K562 (cell line): ENCODE measurements around the gene BBS1. TPM values are rescaled to one million over a fixed set of nuclear protein-coding genes. Genes with fewer than 3 reads are reported as not detected.
A peak's percentile ranks its signal among the peaks of the same experiment; 100 is the strongest.

Experiments used
- BCL6 ChIP-seq: fragments of 250-450 bp; sonication (Bioruptor Pico); IDR thresholded peaks from 2 replicates; pipeline ENCODE4 v1.4.0; 2020
- CAMTA2 ChIP-seq: fragments of 250-450 bp; sonication (Bioruptor Pico); conservative IDR thresholded peaks from 2 replicates; pipeline ENCODE4 v1.5.1; 2022
- CREB1 ChIP-seq, 2 experiments: sonication (generic) in 1 of 2; formaldehyde crosslinking in 1 of 2; IDR thresholded peaks; 2 replicates each; pipeline versions ENCODE4 v1.6.1 to v1.8.0; 2012 to 2022; ENCODE audit warnings: inconsistent platforms in 1 of 2, mild to moderate bottlenecking in 1 of 2, missing genetic modification reagents in 1 of 2, moderate library complexity in 1 of 2
- ETS2 ChIP-seq: IDR thresholded peaks from 2 replicates; pipeline ENCODE4 v1.6.1; 2016; ENCODE audit warnings: borderline replicate concordance, missing genetic modification characterization, mild to moderate bottlenecking, moderate library complexity, missing compliant biosample characterization; ENCODE audit not compliant: poor library complexity, severe bottlenecking
- GABPB1 ChIP-seq: sonication (generic); formaldehyde crosslinking; IDR thresholded peaks from 2 replicates; pipeline ENCODE4 v1.8.0; 2022; ENCODE audit warnings: mild to moderate bottlenecking, missing genetic modification reagents
- HSF4 ChIP-seq: fragments of 250-450 bp; sonication (Bioruptor Pico); IDR thresholded peaks from 2 replicates; pipeline ENCODE4 v2.1.2; 2022; ENCODE audit warnings: mild to moderate bottlenecking, moderate library complexity, borderline replicate concordance
- NFYB ChIP-seq: IDR thresholded peaks from 2 replicates; pipeline ENCODE4 v1.6.1; 2011; ENCODE audit warnings: mild to moderate bottlenecking, moderate library complexity; ENCODE audit not compliant: insufficient read length; ENCODE audit errors: extremely low read depth
- POLR2H ChIP-seq: IDR thresholded peaks from 2 replicates; pipeline ENCODE4 v1.6.1; 2016; ENCODE audit warnings: missing genetic modification characterization, low read depth, mild to moderate bottlenecking, control low read depth, missing compliant biosample characterization, moderate library complexity
- PRDM10 ChIP-seq: fragments of 450-650 bp; IDR thresholded peaks from 2 replicates; pipeline ENCODE4 v1.6.1; 2018; ENCODE audit not compliant: partially characterized antibody
- RBM25 ChIP-seq: fragments of 200-400 bp; formaldehyde crosslinking; IDR thresholded peaks from 2 replicates; pipeline ENCODE4 v1.6.1; 2018; ENCODE audit warnings: low read length, low read depth, moderate library complexity; ENCODE audit not compliant: severe bottlenecking
- RCOR1 ChIP-seq, 2 experiments: IDR thresholded peaks; 2 replicates each; pipeline ENCODE4 v1.6.1; 2012; ENCODE audit warnings: low read depth in 2 of 2, low read length in 2 of 2, borderline replicate concordance in 1 of 2, improper control_type of control experiment in 1 of 2
- RNF2 ChIP-seq: sonication (generic); IDR thresholded peaks from 2 replicates; pipeline ENCODE4 v1.6.1; 2016
- STAT5A ChIP-seq: IDR thresholded peaks from 2 replicates; pipeline ENCODE4 v1.6.1; 2012; ENCODE audit warnings: low read length, inconsistent platforms, borderline replicate concordance
- SUPT5H ChIP-seq: fragments of 450-650 bp; IDR thresholded peaks from 2 replicates; pipeline ENCODE4 v1.6.1; 2016
- TCF7L2 ChIP-seq: fragments of 150-350 bp; IDR thresholded peaks from 2 replicates; pipeline ENCODE4 v1.6.1; 2016; ENCODE audit warnings: low read depth, mild to moderate bottlenecking, low read length, moderate library complexity
- TEAD1 ChIP-seq, 2 experiments: fragments of 450-650 bp in 1 of 2; sonication (generic) in 1 of 2; formaldehyde crosslinking; IDR thresholded peaks; 2 replicates each; pipeline versions ENCODE4 v1.4.0 to v1.8.0; 2020 to 2022; ENCODE audit warnings: mild to moderate bottlenecking in 2 of 2, missing genetic modification reagents in 1 of 2
- VEZF1 ChIP-seq: fragments of 200-800 bp; sonication (Bioruptor generic); IDR thresholded peaks from 2 replicates; pipeline ENCODE4 v1.6.1; 2017; ENCODE audit warnings: missing genetic modification characterization, missing compliant biosample characterization
- ZNF12 ChIP-seq: sonication (generic); formaldehyde crosslinking; IDR thresholded peaks from 2 replicates; pipeline ENCODE4 v1.4.0; 2020; ENCODE audit warnings: mild to moderate bottlenecking, missing genetic modification reagents
- ZNF311 ChIP-seq: fragments of 250-450 bp; sonication (Bioruptor Pico); IDR thresholded peaks from 2 replicates; pipeline ENCODE4 v1.4.0; 2020; ENCODE audit warnings: mild to moderate bottlenecking, moderate library complexity
- ZNF830 ChIP-seq: fragments of 250-450 bp; sonication (Bioruptor Pico); IDR thresholded peaks from 2 replicates; pipeline ENCODE4 v1.5.0; 2021; ENCODE audit warnings: mild to moderate bottlenecking
- polyA plus RNA-seq, 8 experiments: library from polyadenylated mRNA; depleted of rRNA in 4 of 8; stranded (reverse) in 5 of 8; unstranded in 3 of 8; fragments of >200 nt; fragmentation: Nextera tagmentation in 2 of 8; fragmentation: Illumina TruSeq in 1 of 8; extraction: Ambion mirVana in 2 of 8; extraction: Trizol in 1 of 8; gene quantifications; 2 replicates each; pipeline versions ENCODE4 v1.2.1 to v1.2.3, GENCODE V29; 2011 to 2014; ENCODE audit warnings: inconsistent platforms in 1 of 8, missing spikeins in 1 of 8
- total RNA-seq, 7 experiments: library from RNA; depleted of rRNA in 6 of 7; stranded (reverse); fragments of >200 nt in 6 of 7; fragmentation: Illumina TruSeq in 2 of 7; extraction: Trizol in 2 of 7; gene quantifications; 2 replicates each; pipeline versions ENCODE4 v1.2.1 to v1.2.3, GENCODE V29; 2011 to 2021; ENCODE audit warnings: low replicate concordance in 1 of 7
- TF ChIP-seq, protein P1 (sequence below): fragments of 250-450 bp; sonication (Bioruptor Pico); IDR thresholded peaks from 2 replicates; pipeline ENCODE4 v1.9.0; 2021; ENCODE audit warnings: mild to moderate bottlenecking
- TF ChIP-seq, protein P2 (sequence below): fragments of 200-800 bp; sonication (Bioruptor generic); IDR thresholded peaks from 2 replicates; pipeline ENCODE4 v1.6.1; 2017; ENCODE audit warnings: missing genetic modification characterization, missing compliant biosample characterization

Gene BBS1
- total and polyA plus RNA-seq, 9 of the 15 experiments (the other 6 are each of a cell fraction or from before 2014, with no cell fraction given): 9.0 to 19.8 (median 12.1) TPM

- TF ChIP-seq PRDM10 (no peak), TEAD1 (CRISPR knock-in tag; IDR thresholded peaks at IDR 0.05) (peak in 1 of 2 experiments; percentile 20; a peak in 1 of 4 replicates), VEZF1 (CRISPR knock-in tag) (no peak), ZNF12 (no peak), TCF7L2 (no peak), BCL6 (no peak), POLR2H (no peak), ZNF830 (CRISPR knock-in tag) (no peak), CAMTA2 (no peak), CREB1 (IDR thresholded peaks at IDR 0.05) (no peak), CREB1 (CRISPR knock-in tag; IDR thresholded peaks at IDR 0.05) (no peak), ZNF311 (CRISPR knock-in tag) (no peak), RNF2 (no peak), RCOR1 (IDR thresholded peaks at IDR 0.05; ENCODE audit: borderline replicate concordance in 1 of 2, low read depth in 2 of 2, low read length in 2 of 2) (peak in 1 of 2 experiments; percentile 49; a peak in 1 of 4 replicates), HSF4 (CRISPR knock-in tag) (no peak), GABPB1 (peak; percentile 27; the same call in 1 of the 2 replicates), STAT5A (no peak), ETS2 (tag) (no peak), SUPT5H (no peak), NFYB (no peak), RBM25 (peak; percentile 94)
- TF ChIP-seq, protein P1, sequence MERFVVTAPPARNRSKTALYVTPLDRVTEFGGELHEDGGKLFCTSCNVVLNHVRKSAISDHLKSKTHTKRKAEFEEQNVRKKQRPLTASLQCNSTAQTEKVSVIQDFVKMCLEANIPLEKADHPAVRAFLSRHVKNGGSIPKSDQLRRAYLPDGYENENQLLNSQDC: no peak
- TF ChIP-seq, protein P2, sequence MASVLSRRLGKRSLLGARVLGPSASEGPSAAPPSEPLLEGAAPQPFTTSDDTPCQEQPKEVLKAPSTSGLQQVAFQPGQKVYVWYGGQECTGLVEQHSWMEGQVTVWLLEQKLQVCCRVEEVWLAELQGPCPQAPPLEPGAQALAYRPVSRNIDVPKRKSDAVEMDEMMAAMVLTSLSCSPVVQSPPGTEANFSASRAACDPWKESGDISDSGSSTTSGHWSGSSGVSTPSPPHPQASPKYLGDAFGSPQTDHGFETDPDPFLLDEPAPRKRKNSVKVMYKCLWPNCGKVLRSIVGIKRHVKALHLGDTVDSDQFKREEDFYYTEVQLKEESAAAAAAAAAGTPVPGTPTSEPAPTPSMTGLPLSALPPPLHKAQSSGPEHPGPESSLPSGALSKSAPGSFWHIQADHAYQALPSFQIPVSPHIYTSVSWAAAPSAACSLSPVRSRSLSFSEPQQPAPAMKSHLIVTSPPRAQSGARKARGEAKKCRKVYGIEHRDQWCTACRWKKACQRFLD: 0 out of 2 replicates have a peak, but pooled peaks have one; percentile 28
Observed at GRCh38 chr11:66478729-66479393, 31.6 kb upstream of the BBS1 start (continued).
